Choroid plexus epithelial cell (primary cell): ENCODE results near the gene NTPCR.

ENCODE experiments used
- DNase-seq: peaks from one replicate; pipeline ENCODE4 v3.0.0-alpha.2; 2010; ENCODE audit warnings: low read depth
- H3K4me3 ChIP-seq: 2 replicates; pipeline ENCODE4 v1.5.1; 2011; ENCODE audit warnings: low read depth, mild to moderate bottlenecking, control low read depth, low read length, moderate library complexity
- CTCF ChIP-seq: conservative IDR thresholded peaks from 2 replicates; pipeline ENCODE4 v1.5.1; 2011; ENCODE audit warnings: low read depth, mild to moderate bottlenecking, control low read depth, inconsistent platforms, low read length, moderate library complexity

NTPCR gene

GRCh38 chr1:233006108-233006507, 55.7 kb downstream of the NTPCR start:
- no peak overlapping the region for H3K4me3 ChIP-seq
- no peak for TF ChIP-seq CTCF

GRCh38 chr1:233006541-233006973, 56.1 kb downstream of the NTPCR start:
- DNase-seq = no peak
- TF ChIP-seq CTCF = no peak
- H3K4me3 ChIP-seq = no peak overlapping the region

More at GRCh38 chr1:233006108-233006507, 55.7 kb downstream of the NTPCR start:
- DNase-seq = no peak

- TF ChIP-seq CTCF = no peak
- DNase-seq = no peak
- H3K4me3 ChIP-seq = no peak overlapping the region
Measured at GRCh38 chr1:233010146-233010545, 59.7 kb downstream of the NTPCR start.

GRCh38 chr1:233012021-233012420, 61.6 kb downstream of the NTPCR start:
- H3K4me3 ChIP-seq = no peak overlapping the region
- no peak for TF ChIP-seq CTCF
- no peak for DNase-seq

GRCh38 chr1:233015965-233016364, 65.6 kb downstream of the NTPCR start:
- no peak overlapping the region for H3K4me3 ChIP-seq
- TF ChIP-seq CTCF = no peak
- DNase-seq = no peak

- no peak for DNase-seq
- no peak overlapping the region for H3K4me3 ChIP-seq
- TF ChIP-seq CTCF = no peak
Measured at GRCh38 chr1:233016798-233017197, 66.4 kb downstream of the NTPCR start.

GRCh38 chr1:233019083-233019482, 68.7 kb downstream of the NTPCR start:
- DNase-seq = no peak
- TF ChIP-seq CTCF = no peak
- H3K4me3 ChIP-seq = no peak overlapping the region
